SHP77 treated with DMSO at 0.1 percent for 48 hours (cell line): Measurements from ENCODE around the gene KCNJ14.
"Not testable (repeated sequence)": the region's sequence is repeated elsewhere in the genome, so short reads cannot be mapped to it uniquely, and the experiment has no call there.

Source experiments
- DNase-seq: peaks from one replicate; lab custom pipeline; 2025; lab: John Stamatoyannopoulos, UW

The KCNJ14 gene

GRCh38 chr19:48488478-48488877 is 33.1 kb downstream of the KCNJ14 start:
- DNase-seq, result not testable (repeated sequence)

GRCh38 chr19:48489608-48490216 is 34.3 kb downstream of the KCNJ14 start:
- peak; percentile 36 for DNase-seq

- DNase-seq, result no peak
Observed at GRCh38 chr19:48490981-48491792, 35.8 kb downstream of the KCNJ14 start.

GRCh38 chr19:48491793-48492123 is 36.4 kb downstream of the KCNJ14 start:
- no peak for DNase-seq

- DNase-seq, result peak; percentile 59
Observed at GRCh38 chr19:48492925-48493717, 37.7 kb downstream of the KCNJ14 start.

GRCh38 chr19:48493718-48494401 is 38.5 kb downstream of the KCNJ14 start:
- DNase-seq, result no peak

- no peak for DNase-seq
Observed at GRCh38 chr19:48495396-48495795, 40.0 kb downstream of the KCNJ14 start.

- DNase-seq, result no peak
Observed at GRCh38 chr19:48496959-48497727, 41.8 kb downstream of the KCNJ14 start.

- no peak for DNase-seq
Observed at GRCh38 chr19:48497728-48498594, 42.6 kb downstream of the KCNJ14 start.

GRCh38 chr19:48498595-48499311 is 43.4 kb downstream of the KCNJ14 start:
- no peak for DNase-seq

- no peak for DNase-seq
Observed at GRCh38 chr19:48499316-48500090, 44.1 kb downstream of the KCNJ14 start.

GRCh38 chr19:48500830-48501493 is 45.6 kb downstream of the KCNJ14 start:
- no peak for DNase-seq

GRCh38 chr19:48501494-48502349 is 46.3 kb downstream of the KCNJ14 start:
- peak; percentile 69 for DNase-seq

GRCh38 chr19:48502350-48503018 is 47.1 kb downstream of the KCNJ14 start:
- DNase-seq, result no peak

- DNase-seq, result peak; percentile 10
Observed at GRCh38 chr19:48506138-48506733, 50.9 kb downstream of the KCNJ14 start.

- DNase-seq, result no peak
Observed at GRCh38 chr19:48507911-48508439, 52.6 kb downstream of the KCNJ14 start.
